HL-60/S4 (cell line): Measurements from ENCODE around the gene SIX5.

Experiments
- in situ Hi-C: fragments of 300-500 bp; cut with MboI; formaldehyde crosslinking; loops from 2 replicates; pipeline ENCODE4 v1.14.3; 2022; ENCODE audit warnings: low sequenced_read_pairs

Gene SIX5

GRCh38 chr19:45716359-45717130 lies 52.5 kb downstream of the SIX5 start:
- in situ Hi-C loops: no loop called here

GRCh38 chr19:45715139-45715538 lies 53.9 kb downstream of the SIX5 start:
- in situ Hi-C loops: no loop called here
